ENCODE data around the gene CD33. TPM values are rescaled to one million over a fixed set of nuclear protein-coding genes. Genes with fewer than 3 reads are reported as not detected.

The CD33 gene
- total RNA-seq, 1 experiment from 2014 or later = 2.2 TPM

DNA sequence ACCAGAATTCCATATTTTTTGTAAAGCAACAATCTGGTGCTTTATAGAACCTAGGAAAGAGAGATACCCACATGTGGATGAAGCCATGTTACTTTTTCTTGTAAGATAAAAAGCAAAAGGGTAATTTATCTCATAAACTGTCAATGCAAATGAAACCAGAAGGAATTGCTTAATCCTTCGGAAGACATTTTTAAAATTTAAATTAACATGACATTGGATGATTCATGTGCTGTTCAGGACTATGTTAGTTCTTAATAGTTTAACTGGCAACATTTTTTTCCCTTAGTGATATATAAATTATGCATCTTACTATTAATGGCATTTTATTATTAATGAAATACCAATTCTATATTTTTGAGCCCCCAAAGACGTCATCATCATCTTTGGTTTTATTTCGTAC lies 60.8 kb downstream of the CD33 start:
- Histone ChIP-seq H3K9me3 (ENCODE audit: low read length) (no peaks in the 10 kb centered on the region), H3K36me3 (ENCODE audit: low read depth, low read length) (no peaks in the 10 kb centered on the region), H2AFZ (ENCODE audit: low read length) (no peak overlapping the region), H3K4me1 (ENCODE audit: insufficient read depth, low read length) (no peaks in the 10 kb centered on the region), H3K4me2 (ENCODE audit: low read length) (no peak overlapping the region), H3K9me2 (replicated peaks; ENCODE audit: low read length) (no peaks in the 10 kb centered on the region), H3K9ac (ENCODE audit: low read length) (no peak overlapping the region), H3K27me3 (ENCODE audit: low read length) (peaks cover 84% of the 10 kb centered on the region), H3K27ac (ENCODE audit: low read length) (no peak overlapping the region), H3F3A (ENCODE audit: low read length, unreplicated experiment) (no peaks in the 10 kb centered on the region), H3K79me2 (ENCODE audit: low read length) (no peaks in the 10 kb centered on the region), H4K20me1 (ENCODE audit: low read length) (no peaks in the 10 kb centered on the region), H3K4me3 (ENCODE audit: low read length) (no peak overlapping the region)
- no TSS peak for BruUV-seq (replicated peaks)
- ATAC-seq (no peak), DNase-seq (no peak)
- ChIA-PET POLR2A (ENCODE audit: unreplicated experiment) (no interaction called here), CTCF (no interaction called here)
- TF ChIP-seq, protein P1, sequence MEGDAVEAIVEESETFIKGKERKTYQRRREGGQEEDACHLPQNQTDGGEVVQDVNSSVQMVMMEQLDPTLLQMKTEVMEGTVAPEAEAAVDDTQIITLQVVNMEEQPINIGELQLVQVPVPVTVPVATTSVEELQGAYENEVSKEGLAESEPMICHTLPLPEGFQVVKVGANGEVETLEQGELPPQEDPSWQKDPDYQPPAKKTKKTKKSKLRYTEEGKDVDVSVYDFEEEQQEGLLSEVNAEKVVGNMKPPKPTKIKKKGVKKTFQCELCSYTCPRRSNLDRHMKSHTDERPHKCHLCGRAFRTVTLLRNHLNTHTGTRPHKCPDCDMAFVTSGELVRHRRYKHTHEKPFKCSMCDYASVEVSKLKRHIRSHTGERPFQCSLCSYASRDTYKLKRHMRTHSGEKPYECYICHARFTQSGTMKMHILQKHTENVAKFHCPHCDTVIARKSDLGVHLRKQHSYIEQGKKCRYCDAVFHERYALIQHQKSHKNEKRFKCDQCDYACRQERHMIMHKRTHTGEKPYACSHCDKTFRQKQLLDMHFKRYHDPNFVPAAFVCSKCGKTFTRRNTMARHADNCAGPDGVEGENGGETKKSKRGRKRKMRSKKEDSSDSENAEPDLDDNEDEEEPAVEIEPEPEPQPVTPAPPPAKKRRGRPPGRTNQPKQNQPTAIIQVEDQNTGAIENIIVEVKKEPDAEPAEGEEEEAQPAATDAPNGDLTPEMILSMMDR (conservative IDR thresholded peaks at IDR 0.05; ENCODE audit: low read depth, low read length) = no peak
- TF ChIP-seq EZH2 (IDR thresholded peaks at IDR 0.05; ENCODE audit: low read length, unreplicated experiment) = no peak
- no peak for TF ChIP-seq EZH2phosphoT487 (IDR thresholded peaks at IDR 0.05; ENCODE audit: borderline replicate concordance, low read length)
- intact Hi-C loops (cut with micrococcal nuclease) = no loop called here

Small RNA genes lying within 50 kb of the gene (microRNA-seq; reads per million reads assigned to microRNA genes)
- gene MIR8074 (ENCODE audit: unreplicated experiment) = not detected

Other genes with a start within 250 kb of the CD33 start
- 0.23 and 3.6 TPM in 2 replicates for gene KLK7, start 241.2 kb upstream of the CD33 start, total RNA-seq (2014; rRNA removed)
- gene KLK8, start 223.5 kb upstream of the CD33 start, total RNA-seq (2014; rRNA removed) = 2.3 TPM in 1 of 2 replicates, not detected in the other
- 1.2 and 2.9 TPM in 2 replicates for gene KLK10, start 205.4 kb upstream of the CD33 start, total RNA-seq (2014; rRNA removed)
- 0.23 TPM in 1 of 2 replicates, not detected in the other for gene KLK11, start 198.5 kb upstream of the CD33 start, total RNA-seq (2014; rRNA removed)
- not detected in 2 replicates for gene KLK12, start 190.1 kb upstream of the CD33 start, total RNA-seq (2014; rRNA removed)
- gene KLK13, start 160.0 kb upstream of the CD33 start, total RNA-seq (2014; rRNA removed) = not detected in 2 replicates
- gene KLK14, start 142.2 kb upstream of the CD33 start, total RNA-seq (2014; rRNA removed) = not detected in 2 replicates
- 29.0 and 40.8 TPM in 2 replicates for gene CTU1, start 116.7 kb upstream of the CD33 start, total RNA-seq (2014; rRNA removed)
- gene SIGLEC9, start 100.2 kb upstream of the CD33 start, total RNA-seq (2014; rRNA removed) = not detected in 2 replicates
- not detected in 2 replicates for gene SIGLEC7, start 82.8 kb upstream of the CD33 start, total RNA-seq (2014; rRNA removed)
- not detected in 2 replicates for gene SIGLECL1, start 26.0 kb downstream of the CD33 start, total RNA-seq (2014; rRNA removed)
- gene IGLON5, start 86.6 kb downstream of the CD33 start, total RNA-seq (2014; rRNA removed) = not detected in 2 replicates
- 3.1 and 3.5 TPM in 2 replicates for gene VSIG10L, start 117.1 kb downstream of the CD33 start, total RNA-seq (2014; rRNA removed)
- 249 and 320 TPM in 2 replicates for gene ETFB, start 141.3 kb downstream of the CD33 start, total RNA-seq (2014; rRNA removed)
- gene CLDND2, start 143.9 kb downstream of the CD33 start, total RNA-seq (2014; rRNA removed) = 0.95 TPM in 1 of 2 replicates, not detected in the other
- gene NKG7, start 147.6 kb downstream of the CD33 start, total RNA-seq (2014; rRNA removed) = not detected in 2 replicates
- not detected in 2 replicates for gene LIM2, start 162.9 kb downstream of the CD33 start, total RNA-seq (2014; rRNA removed)
- gene C19orf84, start 165.5 kb downstream of the CD33 start, total RNA-seq (2014; rRNA removed) = not detected in 2 replicates
- not detected in 2 replicates for gene SIGLEC10, start 192.6 kb downstream of the CD33 start, total RNA-seq (2014; rRNA removed)
- not detected in 2 replicates for gene SIGLEC8, start 233.4 kb downstream of the CD33 start, total RNA-seq (2014; rRNA removed)

Data from PC-3 (cell line).